HepG2 (cell line): Measurements from ENCODE around the gene ACAD8. TPM values are rescaled to one million over a fixed set of nuclear protein-coding genes. Genes with fewer than 3 reads are reported as not detected.

Source experiments
- HOXA3 ChIP-seq: sonication (generic); formaldehyde crosslinking; IDR thresholded peaks from 2 replicates; pipeline ENCODE4 v1.5.0; 2020; ENCODE audit warnings: missing genetic modification reagents
- HOXA5 ChIP-seq: sonication (generic); formaldehyde crosslinking; IDR thresholded peaks from 2 replicates; pipeline ENCODE4 v1.4.0; 2020; ENCODE audit warnings: missing genetic modification reagents
- KAT7 ChIP-seq: IDR thresholded peaks from 2 replicates; pipeline ENCODE4 v1.6.1; 2018; ENCODE audit warnings: borderline replicate concordance, missing compliant biosample characterization
- NCOA2 ChIP-seq: sonication (generic); formaldehyde crosslinking; IDR thresholded peaks from 2 replicates; pipeline ENCODE4 v1.8.0; 2022; ENCODE audit warnings: inconsistent platforms
- NONO ChIP-seq, 2 experiments: fragments of 450-650 bp in 1 of 2; sonication (generic) in 1 of 2; formaldehyde crosslinking in 1 of 2; IDR thresholded peaks in 1 of 2; conservative IDR thresholded peaks in 1 of 2; 2 replicates each; pipeline versions ENCODE4 v1.6.1 to v1.8.0; 2017 to 2022; ENCODE audit warnings: mild to moderate bottlenecking in 1 of 2, missing genetic modification reagents in 1 of 2, moderate library complexity in 1 of 2
- PCBP1 ChIP-seq: fragments of 200-400 bp; formaldehyde crosslinking; IDR thresholded peaks from 2 replicates; pipeline ENCODE4 v1.6.1; 2017; ENCODE audit warnings: mild to moderate bottlenecking, low read depth, low read length, borderline replicate concordance
- SAP130 ChIP-seq: IDR thresholded peaks from 2 replicates; pipeline ENCODE4 v1.6.1; 2016; ENCODE audit warnings: low read depth
- SUZ12 ChIP-seq: fragments of 150-350 bp; IDR thresholded peaks from 2 replicates; pipeline ENCODE4 v1.6.1; 2014; ENCODE audit warnings: low read depth, low read length
- ZNF264 ChIP-seq: sonication (generic); formaldehyde crosslinking; IDR thresholded peaks from 2 replicates; pipeline ENCODE4 v1.4.0; 2020; ENCODE audit warnings: missing genetic modification reagents
- ZNF607 ChIP-seq: sonication (generic); formaldehyde crosslinking; IDR thresholded peaks from 2 replicates; pipeline ENCODE4 v1.5.1; 2020; ENCODE audit warnings: missing genetic modification reagents, mild to moderate bottlenecking, borderline replicate concordance
- ZNF720 ChIP-seq: sonication (generic); formaldehyde crosslinking; IDR thresholded peaks from 2 replicates; pipeline ENCODE4 v1.4.0; 2020; ENCODE audit warnings: missing genetic modification reagents
- ZNF83 ChIP-seq: sonication (generic); formaldehyde crosslinking; IDR thresholded peaks from 2 replicates; pipeline ENCODE4 v1.4.0; 2020; ENCODE audit warnings: missing genetic modification reagents, mild to moderate bottlenecking, borderline replicate concordance
- ZNF839 ChIP-seq: sonication (generic); formaldehyde crosslinking; IDR thresholded peaks from 2 replicates; pipeline ENCODE4 v1.4.0; 2020; ENCODE audit warnings: missing genetic modification reagents, mild to moderate bottlenecking, borderline replicate concordance
- ZNF841 ChIP-seq: sonication (generic); formaldehyde crosslinking; IDR thresholded peaks from 2 replicates; pipeline ENCODE4 v1.8.1; 2023; ENCODE audit warnings: missing genetic modification reagents, borderline replicate concordance
- ZSCAN29 ChIP-seq: sonication (generic); formaldehyde crosslinking; conservative IDR thresholded peaks from 2 replicates; pipeline ENCODE4 v1.4.0; 2020; ENCODE audit warnings: mild to moderate bottlenecking, missing genetic modification reagents
- polyA plus RNA-seq, 8 experiments: library from polyadenylated mRNA; depleted of rRNA in 3 of 8; stranded (reverse) in 7 of 8; unstranded in 1 of 8; fragments of >200 nt; fragmentation: Illumina TruSeq in 4 of 8; extraction: Trizol in 4 of 8; gene quantifications; 2 replicates each; pipeline versions ENCODE4 v1.2.1 to v1.2.3, GENCODE V29; 2011 to 2016; ENCODE audit warnings: low read depth in 4 of 8, missing spikeins in 1 of 8, mixed read lengths in 1 of 8; ENCODE audit not compliant: insufficient read depth in 1 of 8
- total RNA-seq, 5 experiments: library from RNA; depleted of rRNA; stranded (reverse); fragments of >200 nt; fragmentation: Illumina TruSeq; extraction: Trizol; gene quantifications; 2 replicates each; pipeline ENCODE4 v1.2.3, GENCODE V29; 2016; ENCODE audit warnings: low read depth in 1 of 5
- TF ChIP-seq, protein P1 (sequence below): sonication (generic); formaldehyde crosslinking; IDR thresholded peaks from 2 replicates; pipeline ENCODE4 v1.4.0; 2020; ENCODE audit warnings: missing genetic modification reagents, mild to moderate bottlenecking, borderline replicate concordance
- TF ChIP-seq, protein P2 (sequence below): sonication (generic); formaldehyde crosslinking; IDR thresholded peaks from 2 replicates; pipeline ENCODE4 v1.4.0; 2020; ENCODE audit warnings: missing genetic modification reagents
- TF ChIP-seq, protein P3 (sequence below): sonication (generic); formaldehyde crosslinking; IDR thresholded peaks from 2 replicates; pipeline ENCODE4 v1.5.0; 2020; ENCODE audit warnings: mild to moderate bottlenecking, missing genetic modification reagents, borderline replicate concordance
- TF ChIP-seq, protein P4 (sequence below): sonication (generic); formaldehyde crosslinking; IDR thresholded peaks from 2 replicates; pipeline ENCODE4 v1.5.0; 2020; ENCODE audit warnings: missing genetic modification reagents, mild to moderate bottlenecking, borderline replicate concordance

ACAD8 gene
- total and polyA plus RNA-seq, 2 of the 13 experiments (the other 11 are each of a cell fraction or from before 2014, with no cell fraction given), result 13.5 to 20.3 TPM

DNA sequence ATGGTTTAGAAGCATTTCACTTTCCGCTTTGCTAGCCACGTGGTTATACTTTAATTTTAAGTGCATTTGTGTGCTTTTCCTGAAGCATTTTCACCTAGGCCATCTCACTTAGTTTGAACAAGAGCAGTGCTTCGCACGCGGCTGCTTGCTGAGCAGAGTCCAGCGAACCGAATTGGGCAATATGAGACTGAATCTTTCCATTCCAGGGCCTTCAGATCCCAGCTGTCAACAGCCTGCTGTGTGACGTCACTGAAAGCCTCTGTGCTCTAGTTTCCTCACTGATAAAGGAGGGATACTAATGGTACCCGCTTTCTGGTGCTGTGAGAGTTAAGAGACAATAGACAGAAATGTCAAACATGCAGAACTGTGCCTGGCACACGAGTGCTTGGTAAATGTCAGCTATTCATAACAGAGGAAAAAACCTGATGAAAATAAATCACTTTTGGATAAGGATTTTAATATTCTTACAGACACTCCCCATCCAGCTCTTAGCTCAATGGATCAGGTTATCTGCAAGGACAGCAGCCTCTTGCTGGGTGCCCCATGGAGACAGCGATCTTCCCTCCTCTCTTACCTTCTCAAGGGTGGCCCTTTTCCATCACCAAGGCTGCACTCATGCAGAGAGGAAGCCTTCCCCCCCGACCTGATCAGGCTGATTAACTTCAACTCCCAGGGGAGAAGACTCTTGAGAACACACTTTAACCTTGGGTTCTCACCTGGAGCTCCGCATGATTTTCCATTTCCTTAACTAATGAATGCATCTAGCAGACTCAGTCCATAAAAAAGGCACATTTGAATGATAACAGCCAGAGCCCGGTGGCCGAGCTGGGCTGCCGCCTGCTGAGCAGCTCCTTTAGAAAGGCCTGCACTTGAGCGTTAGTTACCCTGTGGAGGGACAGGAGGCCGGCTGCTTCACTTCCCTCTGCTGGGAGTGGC lies 19.3 kb downstream of the ACAD8 start (continued):
- TF ChIP-seq KAT7 (CRISPR knock-in tag) (no peak), SAP130 (CRISPR knock-in tag) (peak; percentile 73), PCBP1 (no peak), HOXA3 (peak; percentile 74), ZNF264 (CRISPR knock-in tag) (0 out of 2 replicates have a peak, but pooled peaks have one; percentile 24), SUZ12 (no peak), ZNF607 (0 out of 2 replicates have a peak, but pooled peaks have one; percentile 42), ZNF720 (no peak), ZNF83 (CRISPR knock-in tag) (no peak), HOXA5 (CRISPR knock-in tag) (0 out of 2 replicates have a peak, but pooled peaks have one; percentile 26), NCOA2 (CRISPR knock-in tag) (peak; percentile 36; the same call in 1 of the 2 replicates), ZNF839 (CRISPR knock-in tag) (no peak), NONO (IDR thresholded peaks at IDR 0.05) (no peak), NONO (CRISPR knock-in tag; conservative IDR thresholded peaks at IDR 0.05) (no peak), ZSCAN29 (CRISPR knock-in tag) (peak; percentile 58; the same call in 1 of the 2 replicates), ZNF841 (CRISPR knock-in tag) (no peak)
- TF ChIP-seq, protein P1, sequence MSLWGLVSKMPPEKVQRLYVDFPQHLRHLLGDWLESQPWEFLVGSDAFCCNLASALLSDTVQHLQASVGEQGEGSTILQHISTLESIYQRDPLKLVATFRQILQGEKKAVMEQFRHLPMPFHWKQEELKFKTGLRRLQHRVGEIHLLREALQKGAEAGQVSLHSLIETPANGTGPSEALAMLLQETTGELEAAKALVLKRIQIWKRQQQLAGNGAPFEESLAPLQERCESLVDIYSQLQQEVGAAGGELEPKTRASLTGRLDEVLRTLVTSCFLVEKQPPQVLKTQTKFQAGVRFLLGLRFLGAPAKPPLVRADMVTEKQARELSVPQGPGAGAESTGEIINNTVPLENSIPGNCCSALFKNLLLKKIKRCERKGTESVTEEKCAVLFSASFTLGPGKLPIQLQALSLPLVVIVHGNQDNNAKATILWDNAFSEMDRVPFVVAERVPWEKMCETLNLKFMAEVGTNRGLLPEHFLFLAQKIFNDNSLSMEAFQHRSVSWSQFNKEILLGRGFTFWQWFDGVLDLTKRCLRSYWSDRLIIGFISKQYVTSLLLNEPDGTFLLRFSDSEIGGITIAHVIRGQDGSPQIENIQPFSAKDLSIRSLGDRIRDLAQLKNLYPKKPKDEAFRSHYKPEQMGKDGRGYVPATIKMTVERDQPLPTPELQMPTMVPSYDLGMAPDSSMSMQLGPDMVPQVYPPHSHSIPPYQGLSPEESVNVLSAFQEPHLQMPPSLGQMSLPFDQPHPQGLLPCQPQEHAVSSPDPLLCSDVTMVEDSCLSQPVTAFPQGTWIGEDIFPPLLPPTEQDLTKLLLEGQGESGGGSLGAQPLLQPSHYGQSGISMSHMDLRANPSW (CRISPR knock-in tag), result 0 out of 2 replicates have a peak, but pooled peaks have one; percentile 42
- TF ChIP-seq, protein P2, sequence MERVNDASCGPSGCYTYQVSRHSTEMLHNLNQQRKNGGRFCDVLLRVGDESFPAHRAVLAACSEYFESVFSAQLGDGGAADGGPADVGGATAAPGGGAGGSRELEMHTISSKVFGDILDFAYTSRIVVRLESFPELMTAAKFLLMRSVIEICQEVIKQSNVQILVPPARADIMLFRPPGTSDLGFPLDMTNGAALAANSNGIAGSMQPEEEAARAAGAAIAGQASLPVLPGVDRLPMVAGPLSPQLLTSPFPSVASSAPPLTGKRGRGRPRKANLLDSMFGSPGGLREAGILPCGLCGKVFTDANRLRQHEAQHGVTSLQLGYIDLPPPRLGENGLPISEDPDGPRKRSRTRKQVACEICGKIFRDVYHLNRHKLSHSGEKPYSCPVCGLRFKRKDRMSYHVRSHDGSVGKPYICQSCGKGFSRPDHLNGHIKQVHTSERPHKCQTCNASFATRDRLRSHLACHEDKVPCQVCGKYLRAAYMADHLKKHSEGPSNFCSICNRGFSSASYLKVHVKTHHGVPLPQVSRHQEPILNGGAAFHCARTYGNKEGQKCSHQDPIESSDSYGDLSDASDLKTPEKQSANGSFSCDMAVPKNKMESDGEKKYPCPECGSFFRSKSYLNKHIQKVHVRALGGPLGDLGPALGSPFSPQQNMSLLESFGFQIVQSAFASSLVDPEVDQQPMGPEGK (CRISPR knock-in tag), result 0 out of 2 replicates have a peak, but pooled peaks have one; percentile 15
- TF ChIP-seq, protein P3, sequence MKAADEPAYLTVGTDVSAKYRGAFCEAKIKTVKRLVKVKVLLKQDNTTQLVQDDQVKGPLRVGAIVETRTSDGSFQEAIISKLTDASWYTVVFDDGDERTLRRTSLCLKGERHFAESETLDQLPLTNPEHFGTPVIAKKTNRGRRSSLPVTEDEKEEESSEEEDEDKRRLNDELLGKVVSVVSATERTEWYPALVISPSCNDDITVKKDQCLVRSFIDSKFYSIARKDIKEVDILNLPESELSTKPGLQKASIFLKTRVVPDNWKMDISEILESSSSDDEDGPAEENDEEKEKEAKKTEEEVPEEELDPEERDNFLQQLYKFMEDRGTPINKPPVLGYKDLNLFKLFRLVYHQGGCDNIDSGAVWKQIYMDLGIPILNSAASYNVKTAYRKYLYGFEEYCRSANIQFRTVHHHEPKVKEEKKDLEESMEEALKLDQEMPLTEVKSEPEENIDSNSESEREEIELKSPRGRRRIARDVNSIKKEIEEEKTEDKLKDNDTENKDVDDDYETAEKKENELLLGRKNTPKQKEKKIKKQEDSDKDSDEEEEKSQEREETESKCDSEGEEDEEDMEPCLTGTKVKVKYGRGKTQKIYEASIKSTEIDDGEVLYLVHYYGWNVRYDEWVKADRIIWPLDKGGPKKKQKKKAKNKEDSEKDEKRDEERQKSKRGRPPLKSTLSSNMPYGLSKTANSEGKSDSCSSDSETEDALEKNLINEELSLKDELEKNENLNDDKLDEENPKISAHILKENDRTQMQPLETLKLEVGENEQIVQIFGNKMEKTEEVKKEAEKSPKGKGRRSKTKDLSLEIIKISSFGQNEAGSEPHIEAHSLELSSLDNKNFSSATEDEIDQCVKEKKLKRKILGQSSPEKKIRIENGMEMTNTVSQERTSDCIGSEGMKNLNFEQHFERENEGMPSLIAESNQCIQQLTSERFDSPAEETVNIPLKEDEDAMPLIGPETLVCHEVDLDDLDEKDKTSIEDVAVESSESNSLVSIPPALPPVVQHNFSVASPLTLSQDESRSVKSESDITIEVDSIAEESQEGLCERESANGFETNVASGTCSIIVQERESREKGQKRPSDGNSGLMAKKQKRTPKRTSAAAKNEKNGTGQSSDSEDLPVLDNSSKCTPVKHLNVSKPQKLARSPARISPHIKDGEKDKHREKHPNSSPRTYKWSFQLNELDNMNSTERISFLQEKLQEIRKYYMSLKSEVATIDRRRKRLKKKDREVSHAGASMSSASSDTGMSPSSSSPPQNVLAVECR (CRISPR knock-in tag), result peak; percentile 50; the same call in 1 of the 2 replicates
- TF ChIP-seq, protein P4, sequence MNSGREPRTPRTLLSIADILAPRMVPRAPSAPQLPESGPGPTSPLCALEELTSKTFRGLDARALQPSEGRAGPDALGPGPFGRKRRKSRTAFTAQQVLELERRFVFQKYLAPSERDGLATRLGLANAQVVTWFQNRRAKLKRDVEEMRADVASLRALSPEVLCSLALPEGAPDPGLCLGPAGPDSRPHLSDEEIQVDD (CRISPR knock-in tag), result no peak
